ENCODE results near the gene PREX1.
A peak's percentile ranks its signal among the peaks of the same experiment; 100 is the strongest.

The PREX1 gene

GRCh38 chr20:48738399-48739304 lies 89.1 kb downstream of the PREX1 start:
- Histone ChIP-seq H3K36me3 (ENCODE audit: control insufficient read depth, insufficient read depth, low read length) (peaks cover 3% of the 10 kb centered on the region; the same call in 1 of the 2 replicates), H3K9me3 (ENCODE audit: control insufficient read depth, insufficient read depth, low read depth, low read length) (no peaks in the 10 kb centered on the region), H3K9ac (ENCODE audit: low read length) (peak overlapping the region; percentile 7), H3K4me3 (ENCODE audit: low read depth, low read length) (no peak overlapping the region), H3K27me3 (ENCODE audit: control insufficient read depth, insufficient read depth, low read length) (no peaks in the 10 kb centered on the region), H3K4me1 (ENCODE audit: control insufficient read depth, insufficient read depth, low read length) (0 out of 2 replicates have a peak, but pooled peaks cover 3% of the 10 kb centered on the region), H3K27ac (ENCODE audit: low read depth, low read length) (no peak overlapping the region)

- Histone ChIP-seq H3K4me3 (ENCODE audit: low read depth, low read length) (no peak overlapping the region), H3K36me3 (ENCODE audit: control insufficient read depth, insufficient read depth, low read length) (peaks cover 3% of the 10 kb centered on the region; the same call in 1 of the 2 replicates), H3K4me1 (ENCODE audit: control insufficient read depth, insufficient read depth, low read length) (0 out of 2 replicates have a peak, but pooled peaks cover 3% of the 10 kb centered on the region), H3K9ac (ENCODE audit: low read length) (peak overlapping the region; percentile 7), H3K9me3 (ENCODE audit: control insufficient read depth, insufficient read depth, low read depth, low read length) (no peaks in the 10 kb centered on the region), H3K27me3 (ENCODE audit: control insufficient read depth, insufficient read depth, low read length) (no peaks in the 10 kb centered on the region), H3K27ac (ENCODE audit: low read depth, low read length) (no peak overlapping the region)
These were observed 89.8 kb downstream of the PREX1 start for GRCh38 chr20:48738094-48738398.

- H3K4me3 ChIP-seq (ENCODE audit: low read depth, low read length): no peak overlapping the region
- H3K4me1 ChIP-seq (ENCODE audit: control insufficient read depth, insufficient read depth, low read length): 0 out of 2 replicates have a peak, but pooled peaks cover 3% of the 10 kb centered on the region
- H3K27me3 ChIP-seq (ENCODE audit: control insufficient read depth, insufficient read depth, low read length): no peaks in the 10 kb centered on the region
- H3K27ac ChIP-seq (ENCODE audit: low read depth, low read length): no peak overlapping the region
- H3K36me3 ChIP-seq (ENCODE audit: control insufficient read depth, insufficient read depth, low read length): peaks cover 3% of the 10 kb centered on the region; the same call in 1 of the 2 replicates
- no peaks in the 10 kb centered on the region for H3K9me3 ChIP-seq (ENCODE audit: control insufficient read depth, insufficient read depth, low read depth, low read length)
- H3K9ac ChIP-seq (ENCODE audit: low read length): no peak overlapping the region
These were observed 90.2 kb downstream of the PREX1 start for GRCh38 chr20:48737434-48738093.

GRCh38 chr20:48736636-48737035 lies 91.2 kb downstream of the PREX1 start:
- Histone ChIP-seq H3K4me1 (ENCODE audit: control insufficient read depth, insufficient read depth, low read length) (0 out of 2 replicates have a peak, but pooled peaks cover 3% of the 10 kb centered on the region), H3K27ac (ENCODE audit: low read depth, low read length) (no peak overlapping the region), H3K4me3 (ENCODE audit: low read depth, low read length) (no peak overlapping the region), H3K27me3 (ENCODE audit: control insufficient read depth, insufficient read depth, low read length) (no peaks in the 10 kb centered on the region), H3K36me3 (ENCODE audit: control insufficient read depth, insufficient read depth, low read length) (peaks cover 3% of the 10 kb centered on the region; the same call in 1 of the 2 replicates), H3K9ac (ENCODE audit: low read length) (no peak overlapping the region), H3K9me3 (ENCODE audit: control insufficient read depth, insufficient read depth, low read depth, low read length) (no peaks in the 10 kb centered on the region)

- Histone ChIP-seq H3K4me3 (ENCODE audit: low read depth, low read length) (no peak overlapping the region), H3K9ac (ENCODE audit: low read length) (no peak overlapping the region), H3K4me1 (ENCODE audit: control insufficient read depth, insufficient read depth, low read length) (0 out of 2 replicates have a peak, but pooled peaks cover 3% of the 10 kb centered on the region), H3K36me3 (ENCODE audit: control insufficient read depth, insufficient read depth, low read length) (peaks cover 3% of the 10 kb centered on the region; the same call in 1 of the 2 replicates), H3K27me3 (ENCODE audit: control insufficient read depth, insufficient read depth, low read length) (no peaks in the 10 kb centered on the region), H3K27ac (ENCODE audit: low read depth, low read length) (no peak overlapping the region), H3K9me3 (ENCODE audit: control insufficient read depth, insufficient read depth, low read depth, low read length) (no peaks in the 10 kb centered on the region)
These were observed 91.6 kb downstream of the PREX1 start for GRCh38 chr20:48736231-48736630.

GRCh38 chr20:48735112-48735511 lies 92.7 kb downstream of the PREX1 start:
- 0 out of 2 replicates have a peak, but pooled peaks cover 3% of the 10 kb centered on the region for H3K4me1 ChIP-seq (ENCODE audit: control insufficient read depth, insufficient read depth, low read length)
- no peak overlapping the region for H3K27ac ChIP-seq (ENCODE audit: low read depth, low read length)

GRCh38 chr20:48734104-48734749 lies 93.6 kb downstream of the PREX1 start:
- Histone ChIP-seq H3K4me3 (ENCODE audit: low read depth, low read length) (no peak overlapping the region), H3K36me3 (ENCODE audit: control insufficient read depth, insufficient read depth, low read length) (peaks cover 3% of the 10 kb centered on the region; the same call in 1 of the 2 replicates), H3K4me1 (ENCODE audit: control insufficient read depth, insufficient read depth, low read length) (0 out of 2 replicates have a peak, but pooled peaks cover 3% of the 10 kb centered on the region), H3K27ac (ENCODE audit: low read depth, low read length) (no peak overlapping the region), H3K27me3 (ENCODE audit: control insufficient read depth, insufficient read depth, low read length) (no peaks in the 10 kb centered on the region), H3K9ac (ENCODE audit: low read length) (no peak overlapping the region), H3K9me3 (ENCODE audit: control insufficient read depth, insufficient read depth, low read depth, low read length) (no peaks in the 10 kb centered on the region)

More at GRCh38 chr20:48735112-48735511, 92.7 kb downstream of the PREX1 start:
- H3K27me3 ChIP-seq (ENCODE audit: control insufficient read depth, insufficient read depth, low read length): no peaks in the 10 kb centered on the region
- H3K9ac ChIP-seq (ENCODE audit: low read length): no peak overlapping the region
- H3K36me3 ChIP-seq (ENCODE audit: control insufficient read depth, insufficient read depth, low read length): peaks cover 3% of the 10 kb centered on the region; the same call in 1 of the 2 replicates
- no peaks in the 10 kb centered on the region for H3K9me3 ChIP-seq (ENCODE audit: control insufficient read depth, insufficient read depth, low read depth, low read length)
- no peak overlapping the region for H3K4me3 ChIP-seq (ENCODE audit: low read depth, low read length)

GRCh38 chr20:48733296-48733790 lies 94.5 kb downstream of the PREX1 start:
- H3K4me3 ChIP-seq (ENCODE audit: low read depth, low read length): no peak overlapping the region
- H3K27me3 ChIP-seq (ENCODE audit: control insufficient read depth, insufficient read depth, low read length): no peaks in the 10 kb centered on the region
- H3K27ac ChIP-seq (ENCODE audit: low read depth, low read length): no peak overlapping the region
- H3K9ac ChIP-seq (ENCODE audit: low read length): no peak overlapping the region
- no peaks in the 10 kb centered on the region for H3K4me1 ChIP-seq (ENCODE audit: control insufficient read depth, insufficient read depth, low read length)
- peaks cover 3% of the 10 kb centered on the region; the same call in 1 of the 2 replicates for H3K36me3 ChIP-seq (ENCODE audit: control insufficient read depth, insufficient read depth, low read length)
- no peaks in the 10 kb centered on the region for H3K9me3 ChIP-seq (ENCODE audit: control insufficient read depth, insufficient read depth, low read depth, low read length)

GRCh38 chr20:48732081-48732829 lies 95.5 kb downstream of the PREX1 start:
- Histone ChIP-seq H3K9me3 (ENCODE audit: control insufficient read depth, insufficient read depth, low read depth, low read length) (no peaks in the 10 kb centered on the region), H3K27me3 (ENCODE audit: control insufficient read depth, insufficient read depth, low read length) (no peaks in the 10 kb centered on the region), H3K4me1 (ENCODE audit: control insufficient read depth, insufficient read depth, low read length) (no peaks in the 10 kb centered on the region), H3K9ac (ENCODE audit: low read length) (no peak overlapping the region), H3K36me3 (ENCODE audit: control insufficient read depth, insufficient read depth, low read length) (peaks cover 3% of the 10 kb centered on the region; the same call in 1 of the 2 replicates), H3K27ac (ENCODE audit: low read depth, low read length) (no peak overlapping the region), H3K4me3 (ENCODE audit: low read depth, low read length) (no peak overlapping the region)

- Histone ChIP-seq H3K9ac (ENCODE audit: low read length) (no peak overlapping the region), H3K4me3 (ENCODE audit: low read depth, low read length) (no peak overlapping the region), H3K27ac (ENCODE audit: low read depth, low read length) (no peak overlapping the region), H3K27me3 (ENCODE audit: control insufficient read depth, insufficient read depth, low read length) (no peaks in the 10 kb centered on the region), H3K9me3 (ENCODE audit: control insufficient read depth, insufficient read depth, low read depth, low read length) (no peaks in the 10 kb centered on the region), H3K4me1 (ENCODE audit: control insufficient read depth, insufficient read depth, low read length) (no peaks in the 10 kb centered on the region), H3K36me3 (ENCODE audit: control insufficient read depth, insufficient read depth, low read length) (peaks cover under 1% of the 10 kb centered on the region; the same call in 1 of the 2 replicates)
These were observed 96.3 kb downstream of the PREX1 start for GRCh38 chr20:48731536-48731935.
